Stimulated activated CD8-positive, alpha-beta memory T cell treated with anti-CD3 and anti-CD28 coated beads, Interleukin-15, amount 100 ng/mL, for 4 hours (primary cell): ENCODE measurements around the gene SNX5.
A peak's percentile ranks its signal among the peaks of the same experiment; 100 is the strongest.

Experiments
- DNase-seq, 2 donors: peaks; one replicate each; pipeline ENCODE4 v3.0.0-alpha.2; 2020; ENCODE audit warnings: low read depth in 2 of 2

Gene SNX5

GRCh38 chr20:17916433-17916891 lies 52.1 kb downstream of the SNX5 start:
- DNase-seq, result no peak

GRCh38 chr20:17914957-17915356 lies 53.6 kb downstream of the SNX5 start:
- no peak for DNase-seq

GRCh38 chr20:17912916-17913315 lies 55.7 kb downstream of the SNX5 start:
- no peak for DNase-seq

- no peak for DNase-seq
Measured at GRCh38 chr20:17911927-17912326, 56.7 kb downstream of the SNX5 start.

GRCh38 chr20:17910828-17911294 lies 57.7 kb downstream of the SNX5 start:
- DNase-seq, result no peak

- DNase-seq, result no peak
Measured at GRCh38 chr20:17909869-17910321, 58.7 kb downstream of the SNX5 start.

- no peak for DNase-seq
Measured at GRCh38 chr20:17905544-17905943, 63.0 kb downstream of the SNX5 start.

- DNase-seq, result no peak
Measured at GRCh38 chr20:17904027-17904426, 64.6 kb downstream of the SNX5 start.

GRCh38 chr20:17902531-17903083 lies 66.0 kb downstream of the SNX5 start:
- no peak for DNase-seq

- DNase-seq, result no peak
Measured at GRCh38 chr20:17901971-17902370, 66.6 kb downstream of the SNX5 start.

- DNase-seq, result peak in 1 of 2 donors; percentile 37
Measured at GRCh38 chr20:17898548-17898994, 70.0 kb downstream of the SNX5 start.

GRCh38 chr20:17897566-17898307 lies 70.9 kb downstream of the SNX5 start:
- no peak for DNase-seq

GRCh38 chr20:17896771-17897369 lies 71.7 kb downstream of the SNX5 start:
- DNase-seq, result no peak

- no peak for DNase-seq
Measured at GRCh38 chr20:17896193-17896723, 72.3 kb downstream of the SNX5 start.

- DNase-seq, result peak; percentile 19 to 20
Measured at GRCh38 chr20:17895641-17896171, 72.9 kb downstream of the SNX5 start.

GRCh38 chr20:17893445-17893844 lies 75.1 kb downstream of the SNX5 start:
- DNase-seq, result no peak

GRCh38 chr20:17892189-17892938 lies 76.2 kb downstream of the SNX5 start:
- no peak for DNase-seq
